OCI-LY3 (cell line): ENCODE data around the gene MTHFR.

Source experiments
- EZH2phosphoT487 ChIP-seq: fragments of 200-600 bp; shearing (Covaris generic); IDR thresholded peaks from 2 replicates; pipeline ENCODE4 v1.6.1; 2018; ENCODE audit warnings: antibody characterized with exemption, mixed run types, low read depth
- TF ChIP-seq, protein P1 (sequence below): fragments of 200-600, 300-600 bp; sonication (generic); IDR thresholded peaks from 2 replicates; pipeline ENCODE4 v1.5.1; 2014; ENCODE audit warnings: antibody characterized with exemption, low read length, low read depth

DNA sequence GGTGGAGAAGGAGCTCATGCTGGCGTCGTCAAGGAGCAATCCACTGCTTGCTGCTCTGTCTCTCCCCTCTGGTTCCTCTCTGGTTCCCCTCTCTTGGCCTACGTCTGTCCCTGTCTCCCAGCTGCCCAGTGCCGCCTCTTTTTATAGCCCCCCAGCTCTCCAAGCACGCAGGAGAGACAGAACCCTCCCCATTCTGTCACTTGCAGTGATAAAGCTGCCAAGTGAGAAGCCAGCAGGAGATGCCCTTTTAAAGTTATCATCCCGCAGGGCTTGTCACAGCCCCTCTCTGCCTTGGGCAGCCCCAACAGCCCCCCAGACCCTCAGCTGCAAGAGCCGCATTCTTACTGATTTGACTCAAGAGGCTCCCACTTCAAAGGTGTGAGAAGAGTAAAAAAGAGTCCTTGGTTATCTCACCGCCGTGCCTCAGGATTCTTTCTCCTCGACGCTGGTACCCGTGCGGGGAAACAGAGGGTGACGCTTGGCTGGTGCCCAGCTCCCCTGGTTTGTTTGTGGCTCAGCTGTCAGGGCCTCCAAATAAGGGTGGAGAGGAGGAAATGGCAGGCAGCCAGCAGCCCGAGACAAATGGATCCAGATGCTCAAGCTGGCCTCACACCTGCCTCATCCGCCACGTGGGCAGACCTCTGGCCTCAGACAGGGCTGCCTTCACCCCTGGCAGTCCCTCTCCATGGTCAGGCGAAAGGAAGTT lies 42.1 kb upstream of the MTHFR start, which contains the start of gene NPPA:
- TF ChIP-seq, protein P1, sequence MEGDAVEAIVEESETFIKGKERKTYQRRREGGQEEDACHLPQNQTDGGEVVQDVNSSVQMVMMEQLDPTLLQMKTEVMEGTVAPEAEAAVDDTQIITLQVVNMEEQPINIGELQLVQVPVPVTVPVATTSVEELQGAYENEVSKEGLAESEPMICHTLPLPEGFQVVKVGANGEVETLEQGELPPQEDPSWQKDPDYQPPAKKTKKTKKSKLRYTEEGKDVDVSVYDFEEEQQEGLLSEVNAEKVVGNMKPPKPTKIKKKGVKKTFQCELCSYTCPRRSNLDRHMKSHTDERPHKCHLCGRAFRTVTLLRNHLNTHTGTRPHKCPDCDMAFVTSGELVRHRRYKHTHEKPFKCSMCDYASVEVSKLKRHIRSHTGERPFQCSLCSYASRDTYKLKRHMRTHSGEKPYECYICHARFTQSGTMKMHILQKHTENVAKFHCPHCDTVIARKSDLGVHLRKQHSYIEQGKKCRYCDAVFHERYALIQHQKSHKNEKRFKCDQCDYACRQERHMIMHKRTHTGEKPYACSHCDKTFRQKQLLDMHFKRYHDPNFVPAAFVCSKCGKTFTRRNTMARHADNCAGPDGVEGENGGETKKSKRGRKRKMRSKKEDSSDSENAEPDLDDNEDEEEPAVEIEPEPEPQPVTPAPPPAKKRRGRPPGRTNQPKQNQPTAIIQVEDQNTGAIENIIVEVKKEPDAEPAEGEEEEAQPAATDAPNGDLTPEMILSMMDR: no peak
- TF ChIP-seq EZH2phosphoT487: no peak
